DMS114 treated with DMSO at 0.1 percent for 48 hours (cell line): ENCODE measurements around the gene UBQLN4.

ENCODE experiments used
- DNase-seq: peaks from one replicate; lab custom pipeline; 2025; ENCODE audit not compliant: unreplicated experiment; lab: John Stamatoyannopoulos, UW

Gene UBQLN4

DNA sequence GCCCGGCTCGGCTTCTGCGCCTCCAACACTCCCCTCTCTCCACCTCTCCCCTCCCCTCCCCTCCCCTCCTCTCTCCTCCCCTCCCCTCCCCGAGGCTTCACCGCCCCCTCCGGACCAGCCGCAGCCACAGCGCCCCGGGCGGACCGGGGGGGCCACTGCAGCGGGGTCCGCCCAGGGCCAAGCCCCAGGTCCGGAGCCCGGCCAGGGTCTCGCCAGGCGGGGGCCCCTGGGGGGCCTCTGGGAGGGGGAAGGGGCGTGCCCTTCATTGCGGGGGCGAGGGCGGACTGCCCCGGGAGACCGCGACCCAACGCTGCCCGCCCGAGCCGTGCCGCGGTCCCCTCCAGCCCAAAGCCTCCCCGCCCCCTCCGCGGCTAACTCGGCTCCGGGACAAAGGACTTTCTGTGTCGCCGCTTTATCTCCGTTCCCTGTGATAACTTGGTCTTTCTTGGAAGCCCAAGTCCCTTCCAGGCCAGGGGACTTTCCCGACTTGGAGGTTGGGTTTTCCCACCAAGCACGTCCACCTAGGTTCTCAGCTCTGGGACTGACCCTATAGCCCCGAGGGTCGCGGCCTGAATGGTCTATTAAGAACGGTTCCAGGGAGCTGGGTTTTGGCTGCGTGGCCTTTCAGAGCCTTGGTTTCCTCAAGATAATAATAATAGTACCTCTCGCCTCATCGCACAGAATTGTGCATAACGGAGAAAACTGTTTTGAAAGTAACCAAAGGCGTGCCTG lies at the start of gene UBQLN4:
Gene UBQLN4 (minus strand): TSS at position 31 of the 732 bp plus-strand sequence. CDS start 97 bp downstream, outside the sequence.
- peak; percentile 68 for DNase-seq

DNA sequence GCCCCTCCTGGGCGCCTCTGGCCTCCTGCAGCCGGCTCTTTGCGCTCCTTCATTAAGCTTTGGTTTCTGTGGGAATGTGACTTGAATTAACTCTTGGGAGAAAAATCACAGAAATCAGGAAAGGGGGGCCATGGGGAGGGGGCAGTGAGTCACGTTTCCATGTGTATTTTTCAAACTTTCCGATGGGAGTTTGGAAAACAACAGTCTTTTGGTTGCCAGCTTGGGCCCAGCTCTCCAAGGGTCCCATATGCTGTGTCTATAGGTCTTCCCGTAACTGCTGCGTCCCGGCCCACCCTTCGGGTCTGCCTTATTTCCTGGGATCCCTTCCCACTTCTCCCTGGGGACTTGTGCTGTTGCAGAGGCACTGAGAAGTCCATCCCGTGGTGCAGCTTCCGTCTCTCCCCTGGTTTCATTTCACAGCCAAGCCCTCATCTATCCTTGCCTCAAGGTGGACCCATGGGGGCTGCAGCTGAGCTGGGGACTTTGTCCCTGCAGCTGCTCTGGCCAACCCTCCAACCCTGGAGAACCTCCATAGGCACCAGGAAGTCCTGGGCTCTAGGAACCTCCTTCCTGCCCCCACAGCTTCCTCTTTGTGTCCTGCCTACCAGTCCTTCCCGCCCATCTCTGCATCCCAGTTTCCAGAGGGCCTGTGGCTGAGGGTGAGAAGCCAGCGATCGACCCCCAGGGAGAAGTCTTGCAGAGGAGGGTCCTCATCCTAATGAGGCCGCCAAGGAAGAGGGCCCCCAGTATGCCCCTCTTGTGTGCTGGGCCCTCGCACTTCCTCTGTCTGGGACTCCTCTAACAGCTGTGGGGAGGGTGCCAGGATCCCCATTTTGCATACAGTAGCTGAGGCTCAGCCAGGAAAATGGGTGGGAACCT lies 49.3 kb upstream of the UBQLN4 start:
- no peak for DNase-seq

DNA sequence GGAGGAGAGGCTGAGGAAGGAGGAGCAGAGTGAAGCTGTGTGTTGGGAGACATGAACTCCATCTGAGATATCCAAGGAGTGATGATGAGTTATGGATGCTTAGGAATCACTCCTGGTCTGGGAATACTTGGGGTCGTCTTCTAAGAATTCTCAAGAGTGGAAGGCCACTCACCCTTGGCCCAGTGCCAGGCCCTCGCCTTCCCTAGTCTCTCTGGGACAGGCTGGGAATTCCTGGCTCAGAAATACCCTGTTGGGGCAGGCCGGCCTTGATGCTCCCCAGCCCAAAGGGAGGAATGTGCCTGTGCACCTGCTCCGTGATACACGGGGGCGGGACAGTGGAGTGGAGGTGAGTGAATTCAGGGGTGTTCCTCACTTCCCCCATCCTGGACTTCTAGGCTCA lies 48.3 kb upstream of the UBQLN4 start:
- DNase-seq: no peak

DNA sequence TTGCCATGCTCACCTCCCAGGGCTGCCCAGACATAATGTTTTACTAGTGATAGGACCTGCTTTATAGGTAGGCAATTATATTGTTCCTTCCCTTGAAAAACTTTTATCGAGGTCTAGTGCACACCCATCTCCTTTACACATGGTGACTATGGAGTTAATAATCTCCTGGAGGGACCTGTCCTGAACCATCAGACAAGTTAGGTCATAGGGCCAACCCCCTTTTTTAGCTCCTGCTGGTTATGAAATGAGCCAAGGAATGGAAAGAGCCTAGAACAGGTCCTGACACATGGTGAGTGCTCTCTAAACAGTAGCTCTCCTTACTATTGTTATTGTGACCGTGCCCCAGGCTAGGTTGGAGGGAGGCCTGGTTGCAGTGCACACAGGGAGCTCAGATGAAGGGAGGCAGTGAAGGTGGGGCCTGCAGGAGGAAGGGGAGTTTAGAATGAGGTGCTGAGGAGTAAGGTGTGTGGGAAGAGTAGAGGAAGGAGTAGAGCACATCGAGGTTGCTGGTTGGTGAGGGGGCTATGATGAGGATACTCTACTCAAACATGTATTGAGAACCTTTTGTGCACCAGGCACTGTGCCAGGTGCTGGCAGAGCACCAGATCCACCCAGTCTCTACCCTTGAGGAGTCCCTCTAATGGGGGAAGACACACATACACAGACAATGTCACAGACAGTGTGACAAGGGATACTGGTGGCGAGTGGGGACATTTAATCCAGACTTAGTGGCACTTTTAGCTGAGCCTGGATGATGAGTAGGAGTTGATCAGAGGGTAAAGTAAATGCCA lies 46.8 kb upstream of the UBQLN4 start:
- no peak for DNase-seq

DNA sequence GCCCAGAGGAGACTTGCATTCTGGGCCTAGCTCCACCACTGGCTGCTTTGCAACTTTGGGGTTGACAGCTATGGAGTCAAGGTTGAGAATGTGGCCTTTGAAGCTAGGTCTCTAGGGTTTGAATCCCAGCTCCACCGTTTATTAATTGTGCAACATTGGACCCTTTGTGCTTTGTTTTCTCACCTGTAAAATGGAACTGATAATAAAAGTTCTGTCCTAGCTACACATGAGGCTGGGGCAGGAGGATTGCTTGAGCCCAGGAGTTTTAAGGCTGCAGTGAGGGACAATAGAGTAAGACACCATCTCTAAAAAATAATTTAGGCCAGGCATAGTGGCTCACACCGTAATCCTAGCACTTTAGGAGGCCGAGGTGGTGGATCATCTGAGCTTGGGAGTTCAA lies 45.7 kb upstream of the UBQLN4 start:
- no peak for DNase-seq

DNA sequence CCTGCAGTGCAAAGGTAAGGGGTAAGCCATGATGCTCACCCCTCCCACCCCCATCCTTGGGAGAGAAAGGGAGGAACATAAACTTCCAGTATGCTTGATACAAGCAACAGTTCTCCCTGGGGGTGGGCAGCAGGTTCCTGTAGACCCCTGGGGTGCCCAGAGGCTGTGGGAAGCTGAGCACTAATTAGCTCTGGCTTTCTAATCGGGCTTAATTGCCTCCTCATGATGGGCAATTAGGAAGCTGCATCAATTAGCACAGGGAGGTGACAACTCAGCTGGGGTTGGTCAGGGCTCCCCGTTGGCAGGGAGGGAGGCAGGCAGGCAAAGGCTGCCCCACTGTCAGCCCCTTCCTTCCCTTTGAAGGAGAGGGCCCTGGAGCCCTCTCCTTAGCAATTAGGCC lies 45.2 kb upstream of the UBQLN4 start:
- DNase-seq: no peak

DNA sequence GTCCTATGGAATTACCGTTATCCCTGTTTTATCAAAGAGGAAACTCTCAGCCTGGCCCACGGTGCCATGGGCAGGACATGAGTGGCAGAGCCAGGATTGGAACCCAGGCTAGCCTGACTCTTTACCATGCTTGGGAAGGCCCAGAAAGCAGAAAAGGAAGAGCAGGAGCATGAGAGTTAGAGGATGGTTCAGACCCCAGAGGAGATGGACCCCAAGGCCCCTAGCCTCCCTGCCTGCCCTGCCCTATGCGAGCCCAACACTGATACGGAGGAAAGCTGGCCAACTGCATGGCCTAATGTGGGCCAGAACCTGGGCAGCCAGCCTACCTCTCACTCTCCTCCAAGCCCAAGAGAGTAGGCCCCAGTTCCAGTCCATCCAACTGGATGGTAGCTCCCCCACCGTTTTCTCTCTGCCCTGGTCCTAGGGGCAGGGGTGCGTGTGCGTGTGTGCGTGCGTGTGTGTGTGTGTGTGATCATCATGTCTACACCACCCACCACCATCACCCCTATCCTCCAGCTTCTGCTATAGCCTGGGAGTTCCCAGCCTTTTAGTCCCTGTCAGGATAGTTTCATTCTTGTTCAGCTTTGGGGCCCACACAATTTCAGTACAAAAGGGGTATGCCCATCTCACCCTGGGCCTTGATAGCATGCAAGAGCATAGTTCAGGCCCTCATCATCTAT lies 44.0 kb upstream of the UBQLN4 start:
- DNase-seq: no peak

DNA sequence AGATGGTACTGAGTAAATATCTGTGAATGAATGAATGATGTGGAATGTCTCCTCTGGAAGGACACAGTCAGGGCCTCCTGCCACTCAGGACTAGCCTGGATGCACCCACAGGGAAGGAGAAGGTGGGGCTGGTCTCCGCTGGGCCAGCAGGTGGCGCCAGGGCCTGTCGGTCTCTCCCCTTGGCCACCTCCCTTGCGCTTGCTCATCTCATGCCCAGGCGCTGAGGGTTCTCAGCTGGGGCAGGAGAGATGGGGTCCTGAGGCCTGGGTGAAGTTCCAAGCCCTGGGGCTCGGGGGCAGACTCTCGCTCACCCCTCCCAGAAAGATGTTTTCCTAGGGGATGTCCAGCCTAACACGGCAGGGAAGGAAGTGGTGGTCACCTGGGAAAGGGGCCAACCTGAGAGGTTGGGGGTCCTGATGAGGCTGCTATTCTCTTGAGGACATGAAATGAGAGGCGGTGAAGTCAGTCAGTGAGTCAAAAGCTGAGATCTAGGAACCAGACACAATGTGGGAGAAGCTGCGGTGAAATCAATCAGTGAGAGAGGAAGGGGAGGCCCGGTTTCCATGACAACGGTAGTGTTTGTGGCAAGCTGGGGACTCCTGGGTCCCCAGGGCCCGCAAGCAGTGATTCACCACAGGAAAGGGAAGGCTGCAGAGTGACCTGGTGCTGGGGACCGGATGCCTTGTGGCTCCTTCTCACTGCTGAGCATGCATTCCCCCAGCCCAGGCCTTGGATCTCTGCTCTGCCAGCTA lies 43.2 kb upstream of the UBQLN4 start:
- peak; percentile 77 for DNase-seq

DNA sequence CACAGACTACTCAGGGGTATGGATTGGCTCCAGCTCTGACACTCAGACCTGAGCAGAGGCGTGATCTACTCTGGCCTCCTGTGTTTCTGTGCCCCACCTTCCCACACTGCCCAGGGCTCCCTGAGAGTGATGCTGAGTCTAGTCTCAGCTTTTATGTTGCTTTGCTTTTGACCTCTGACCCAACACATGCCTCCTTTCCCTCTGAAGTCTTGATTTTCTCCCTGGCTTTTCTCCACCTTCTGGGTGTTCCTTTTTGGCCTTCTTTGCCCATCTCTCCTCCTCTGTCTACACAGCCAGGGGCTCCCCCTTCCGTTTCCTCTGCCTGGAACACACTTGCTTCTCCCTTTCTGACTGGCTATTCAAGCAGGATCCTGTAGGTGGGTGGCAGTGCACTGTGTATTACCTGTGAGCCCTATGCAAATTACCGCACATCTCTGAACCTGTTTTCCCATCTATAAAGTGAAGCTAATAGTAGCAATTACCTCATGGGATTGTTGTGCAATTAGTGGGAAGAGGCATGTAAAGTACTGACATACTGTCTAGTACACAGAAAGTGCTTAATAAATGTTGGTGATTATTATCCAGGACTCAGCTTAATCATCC lies 42.4 kb upstream of the UBQLN4 start:
- DNase-seq: no peak

DNA sequence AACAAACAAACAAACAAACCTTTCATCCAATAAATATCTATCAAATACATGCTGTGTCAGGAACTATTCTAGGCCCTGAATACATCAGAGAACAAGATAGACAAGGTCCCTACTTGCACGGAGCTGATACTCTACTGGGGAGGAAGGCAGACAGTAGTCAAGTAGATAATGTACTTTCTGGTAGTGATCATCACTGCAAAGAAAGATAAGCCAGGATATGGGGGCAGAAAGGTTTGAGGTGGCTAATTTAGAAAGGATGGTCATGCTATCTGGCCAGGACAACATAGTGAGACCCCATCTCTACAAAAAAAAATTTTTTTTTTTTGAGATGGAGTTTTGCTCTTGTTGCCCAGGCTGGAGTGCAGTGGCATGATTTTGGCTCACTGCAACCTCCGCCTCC lies 38.0 kb upstream of the UBQLN4 start:
- DNase-seq: no peak

DNA sequence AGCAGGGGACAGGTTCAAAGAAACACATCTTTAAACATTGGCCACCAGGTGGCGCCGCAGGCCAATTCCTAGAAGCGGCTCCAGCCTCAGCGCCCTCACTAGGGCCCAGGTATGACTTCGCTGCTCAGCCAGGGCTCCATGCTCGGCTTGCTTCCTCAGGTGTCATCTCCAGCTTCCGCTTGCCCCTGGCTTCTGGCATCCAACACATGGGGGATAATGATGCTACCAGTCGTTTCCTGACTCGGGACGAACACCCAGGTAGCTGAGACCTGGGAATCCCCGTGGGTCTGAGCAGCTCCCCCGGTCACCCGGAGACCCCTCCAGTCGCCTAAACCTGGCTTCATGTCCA lies 37.2 kb upstream of the UBQLN4 start:
- DNase-seq: peak; percentile 68

DNA sequence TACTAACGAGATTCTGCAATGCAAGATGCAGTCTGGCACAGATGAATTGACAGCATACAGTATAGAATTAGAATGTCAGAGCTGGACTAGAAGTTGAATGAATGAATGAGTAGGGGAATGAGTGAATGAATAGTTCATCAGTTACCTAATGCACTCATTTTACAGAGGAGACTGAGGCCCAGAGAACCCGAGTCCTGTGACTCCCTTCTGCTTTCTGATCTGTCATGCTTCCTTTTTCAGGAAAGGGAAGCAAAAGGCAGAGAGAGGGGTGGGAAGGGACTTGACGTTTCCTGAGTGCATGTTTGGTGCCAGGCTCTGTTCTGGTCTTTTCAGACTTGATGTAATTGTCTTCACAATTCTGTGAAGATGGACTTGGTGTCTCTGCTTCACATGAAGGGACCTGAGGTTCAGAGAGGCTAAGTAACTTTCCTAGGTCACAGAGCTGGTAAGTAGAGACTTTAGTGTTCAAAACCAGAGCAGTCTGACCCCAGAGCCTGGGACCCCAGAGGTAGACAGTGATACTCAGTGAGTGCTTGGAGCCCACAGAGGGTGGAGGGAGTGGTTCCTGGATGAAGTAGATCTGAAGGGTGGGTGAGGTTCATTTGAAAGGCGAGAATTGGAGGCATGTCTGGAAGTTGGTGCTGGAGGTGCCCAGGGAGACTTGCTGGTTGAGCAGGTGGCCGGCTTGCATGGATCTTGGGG lies 36.7 kb upstream of the UBQLN4 start:
- no peak for DNase-seq

DNA sequence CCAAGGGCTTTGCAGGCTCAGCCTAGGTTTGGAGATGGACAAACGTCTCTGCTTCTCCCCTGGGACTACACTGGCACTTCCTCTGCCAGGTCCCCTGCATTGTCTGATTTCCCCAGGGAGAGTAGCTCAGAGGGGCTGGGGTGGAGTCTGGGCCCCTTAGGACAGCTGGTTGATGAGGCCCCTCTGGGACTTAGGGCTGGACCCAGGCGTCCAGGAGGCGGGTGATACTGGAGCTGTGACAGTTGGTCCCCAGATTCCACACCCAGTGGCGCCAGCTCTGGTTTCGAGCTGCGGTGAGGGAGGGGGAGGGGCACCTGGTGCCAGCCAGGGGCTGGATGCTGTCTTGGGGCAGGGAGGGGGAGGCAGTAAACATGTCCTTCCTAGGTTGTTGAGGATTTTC lies 36.1 kb upstream of the UBQLN4 start:
- no peak for DNase-seq

DNA sequence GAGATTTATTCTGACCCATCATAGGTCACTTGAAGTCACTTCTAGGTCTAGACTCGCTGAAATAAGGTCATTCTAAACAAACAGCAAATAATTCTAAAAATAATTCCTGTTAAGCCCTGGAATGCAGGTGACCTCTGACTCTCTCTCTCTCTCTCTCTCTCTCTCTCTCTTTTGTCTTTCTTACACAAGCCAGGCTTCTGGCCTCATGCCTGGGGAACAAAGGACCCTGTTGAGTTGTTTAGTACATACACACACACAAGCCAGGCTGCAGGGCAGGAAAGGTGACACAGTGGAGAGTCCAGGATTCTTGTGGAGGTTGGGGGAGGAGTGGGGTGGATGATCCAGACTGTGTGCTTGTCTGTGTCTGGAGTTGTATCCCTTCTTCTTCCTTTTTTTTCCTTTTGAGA lies 32.7 kb upstream of the UBQLN4 start:
- no peak for DNase-seq

DNA sequence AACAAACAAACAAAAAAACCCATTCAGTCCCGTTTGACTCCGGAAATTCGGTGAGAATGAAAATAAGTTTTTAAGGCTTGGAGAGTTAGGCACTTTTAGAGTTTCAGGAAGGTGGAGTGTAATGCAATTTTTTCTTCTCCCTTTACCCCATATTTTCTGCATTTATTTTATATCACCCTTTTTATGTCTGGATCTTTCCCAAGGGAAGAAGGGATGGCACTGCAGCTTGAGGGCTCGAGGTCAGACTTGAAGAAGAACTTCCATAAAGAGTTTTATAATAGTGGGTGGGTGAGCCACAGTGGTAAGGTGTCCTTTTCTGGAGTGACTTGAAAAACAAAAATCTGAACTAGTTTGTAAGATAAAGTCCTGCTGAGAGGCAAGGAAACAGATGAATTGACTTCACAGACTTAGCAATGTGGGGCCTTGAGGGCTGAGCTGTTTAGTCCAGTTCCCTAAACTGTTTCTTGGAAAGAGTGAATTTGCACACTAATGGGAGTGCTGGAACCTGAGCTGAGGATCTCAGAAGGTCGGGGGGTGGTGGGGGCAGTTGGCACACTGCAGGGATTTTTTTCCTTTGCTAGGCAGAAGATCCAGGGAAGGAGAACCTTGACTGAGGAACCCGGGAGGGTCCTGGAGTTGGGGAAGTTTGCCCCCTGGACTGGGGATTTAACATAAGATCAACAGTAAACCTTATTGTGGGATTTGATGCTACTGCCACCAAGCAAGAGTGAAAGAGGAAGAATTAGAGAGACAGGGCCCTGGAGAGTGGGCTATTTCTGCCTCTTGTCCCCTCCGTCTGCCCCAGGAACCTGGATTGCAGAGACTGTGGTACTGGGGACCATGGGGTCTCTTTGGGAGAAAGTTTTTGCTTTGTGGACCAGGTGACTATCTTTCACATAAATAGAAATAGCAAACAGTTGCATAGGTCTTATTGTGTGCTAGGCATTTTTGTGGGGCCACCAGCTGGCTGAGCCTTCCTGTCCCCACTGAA lies 30.5 kb upstream of the UBQLN4 start:
- no peak for DNase-seq

DNA sequence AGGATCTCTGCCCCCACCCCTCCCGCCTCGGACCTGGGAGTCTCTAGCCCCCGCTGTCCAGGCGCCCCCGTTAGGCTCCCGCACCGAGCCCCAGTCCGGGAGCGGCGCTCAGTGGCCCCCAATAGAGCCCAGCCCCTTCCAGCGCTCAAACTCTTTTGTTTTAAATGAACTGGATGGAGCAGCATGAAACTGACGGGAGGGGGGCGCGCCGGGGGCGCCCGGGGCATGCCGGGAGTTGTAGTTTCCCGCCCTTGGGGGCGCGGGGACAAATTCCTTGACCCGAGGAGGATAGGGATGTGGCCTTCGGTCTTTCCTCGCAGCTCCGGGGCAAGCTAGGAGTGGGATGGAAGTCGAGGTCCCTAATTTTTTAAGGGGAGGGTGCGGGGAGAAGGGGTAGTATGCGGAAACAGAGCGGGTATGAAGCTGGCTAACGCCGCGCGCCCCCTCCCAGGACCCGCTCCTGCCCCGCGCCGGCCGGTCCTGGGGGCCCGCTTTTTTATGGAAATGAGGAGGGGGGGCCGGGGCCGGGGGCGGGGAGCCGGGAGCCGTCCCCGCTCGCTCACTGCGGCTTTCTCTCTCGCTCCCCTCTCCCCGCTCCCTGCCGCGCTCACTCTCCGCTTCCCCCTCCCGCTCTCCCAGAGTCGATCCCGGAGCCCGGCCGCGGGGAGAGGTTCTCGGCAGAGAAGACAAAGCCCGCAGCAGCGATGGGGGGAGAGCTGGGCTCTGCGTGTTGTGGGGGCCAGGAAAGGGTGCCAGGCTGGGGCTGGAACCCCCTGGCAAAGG lies 28.9 kb upstream of the UBQLN4 start, which contains the start of gene MEX3A:
Gene MEX3A (minus strand): TSS at position 157 of the 783 bp plus-strand sequence. CDS start 467 bp downstream, outside the sequence.
- peak; percentile 60 for DNase-seq

DNA sequence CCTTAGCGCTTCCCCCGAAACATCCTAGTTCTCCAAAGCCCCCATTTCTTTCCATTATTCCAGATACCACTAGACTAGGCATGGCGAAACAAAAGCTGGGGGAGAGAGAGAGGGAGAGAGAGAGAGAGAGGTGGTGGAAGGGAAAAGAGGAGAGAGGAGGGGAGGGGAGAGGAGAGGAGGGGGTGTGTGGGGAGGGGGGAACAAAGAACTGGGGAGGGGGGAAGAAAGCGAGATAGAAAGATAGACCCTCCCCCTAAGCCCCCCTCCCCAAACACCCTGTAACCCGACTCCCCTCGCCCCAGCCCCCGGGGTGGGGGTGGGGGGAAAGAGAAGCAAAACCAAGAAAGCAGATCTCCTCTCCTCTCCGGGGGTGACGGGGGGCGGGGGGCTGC lies 28.3 kb upstream of the UBQLN4 start:
- no peak for DNase-seq
